HG02642 (cell line): ENCODE measurements around the gene ISM1.

Experiments
- ATAC-seq: cut with Tn5 transposase; IDR thresholded peaks from one replicate; pipeline ENCODE4 v1.9.1; 2021; ENCODE audit warnings: mild to moderate bottlenecking; ENCODE audit not compliant: unreplicated experiment, poor library complexity

The ISM1 gene

GRCh38 chr20:13278812-13279570 is 57.9 kb downstream of the ISM1 start:
- no peak for ATAC-seq

GRCh38 chr20:13280609-13281324 is 59.7 kb downstream of the ISM1 start:
- no peak for ATAC-seq

- ATAC-seq = no peak
Measured at GRCh38 chr20:13283869-13284829, 63.1 kb downstream of the ISM1 start.

- ATAC-seq = no peak
Measured at GRCh38 chr20:13284830-13285229, 63.8 kb downstream of the ISM1 start.

GRCh38 chr20:13285408-13285807 is 64.3 kb downstream of the ISM1 start:
- ATAC-seq = no peak

GRCh38 chr20:13286052-13286451 is 65.0 kb downstream of the ISM1 start:
- ATAC-seq = no peak

- ATAC-seq = no peak
Measured at GRCh38 chr20:13286607-13287006, 65.5 kb downstream of the ISM1 start.

- no peak for ATAC-seq
Measured at GRCh38 chr20:13288357-13288756, 67.3 kb downstream of the ISM1 start.

GRCh38 chr20:13289031-13289430 is 68.0 kb downstream of the ISM1 start:
- ATAC-seq = no peak

GRCh38 chr20:13290724-13291123 is 69.7 kb downstream of the ISM1 start:
- no peak for ATAC-seq

- ATAC-seq = no peak
Measured at GRCh38 chr20:13291157-13291556, 70.1 kb downstream of the ISM1 start.

GRCh38 chr20:13292201-13292885 is 71.3 kb downstream of the ISM1 start:
- ATAC-seq = no peak

GRCh38 chr20:13294522-13294921 is 73.4 kb downstream of the ISM1 start:
- no peak for ATAC-seq

GRCh38 chr20:13295637-13296036 is 74.6 kb downstream of the ISM1 start:
- ATAC-seq = no peak

GRCh38 chr20:13296070-13296469 is 75.0 kb downstream of the ISM1 start:
- ATAC-seq = no peak

GRCh38 chr20:13297147-13297899 is 76.2 kb downstream of the ISM1 start:
- ATAC-seq = no peak

GRCh38 chr20:13298692-13299373 is 77.8 kb downstream of the ISM1 start:
- ATAC-seq = no peak

GRCh38 chr20:13299401-13299800 is 78.3 kb downstream of the ISM1 start:
- no peak for ATAC-seq

GRCh38 chr20:13301596-13301995 is 80.5 kb downstream of the ISM1 start:
- ATAC-seq = no peak
